Measurements from ENCODE around the gene TP53TG3. TPM values are rescaled to one million over a fixed set of nuclear protein-coding genes. Genes with fewer than 3 reads are reported as not detected.

The TP53TG3 gene
- total and polyA plus RNA-seq, 2 of the 13 experiments (the other 11 are each of a cell fraction or from before 2014, with no cell fraction given), result not detected

Small RNA genes lying within 50 kb of the gene (small RNA-seq; reads per million reads assigned to genes)
- gene AC138907.6 (ENCODE audit: insufficient read depth in 2 of 3, insufficient read length in 3 of 3, low read depth in 2 of 3, low replicate concordance in 1 of 3), result 0 reads per million in 3 experiments
